ENCODE measurements around the gene USP21.

Gene USP21

GRCh38 chr1:161168906-161169305, 9.6 kb downstream of the USP21 start:
- Histone ChIP-seq H2AFZ (ENCODE audit: low read depth, low read length) (no peak overlapping the region), H3K4ac (ENCODE audit: low read depth in 1 of 2, low read length in 2 of 2) (no peak overlapping the region), H3K4me3 (ENCODE audit: insufficient read depth in 1 of 2, low read depth in 1 of 2, low read length in 2 of 2) (no peak overlapping the region), H3K18ac (ENCODE audit: low read depth in 1 of 2, low read length in 2 of 2) (no peak overlapping the region), H3K14ac (ENCODE audit: low read length in 2 of 2) (no peak overlapping the region), H4K91ac (ENCODE audit: low read length) (no peak overlapping the region), H3K27me3 (ENCODE audit: control insufficient read depth in 1 of 2, insufficient read depth in 1 of 2, low read length in 2 of 2) (no peaks in the 10 kb centered on the region), H3K27ac (ENCODE audit: low read length, poor library complexity, severe bottlenecking) (no peak overlapping the region), H3K79me1 (replicated peaks; ENCODE audit: low read length, poor library complexity, severe bottlenecking) (peaks cover 42% of the 10 kb centered on the region), H2BK12ac (ENCODE audit: low read length in 2 of 2) (no peak overlapping the region), H3K4me1 (ENCODE audit: control insufficient read depth, insufficient read depth, low read depth, low read length) (peaks cover 12% of the 10 kb centered on the region), H2BK120ac (ENCODE audit: low read depth, low read length) (no peak overlapping the region), H3K9me3 (ENCODE audit: control insufficient read depth, low read length) (no peaks in the 10 kb centered on the region), H2BK15ac (ENCODE audit: low read depth, poor library complexity, severe bottlenecking) (no peak overlapping the region), H4K8ac (ENCODE audit: low read length) (no peak overlapping the region), H3K23ac (ENCODE audit: low read length in 2 of 2) (no peak overlapping the region), H3K36me3 (ENCODE audit: control insufficient read depth in 1 of 2, insufficient read depth in 2 of 2, low read depth in 1 of 2, low read length in 2 of 2) (peaks cover 59 to 61% of the 10 kb centered on the region in 2 experiments), H2AK5ac (ENCODE audit: low read length, severe bottlenecking) (no peak overlapping the region), H3K4me2 (ENCODE audit: low read length, poor library complexity, severe bottlenecking) (no peak overlapping the region), H3K9ac (ENCODE audit: low read length) (no peak overlapping the region), H2BK5ac (ENCODE audit: low read depth, low read length, poor library complexity, severe bottlenecking) (no peak overlapping the region)
- DNase-seq = no peak
- 94% methylated on average over 9 of the region's 9 CpGs for WGBS

GRCh38 chr1:161171191-161171590, 11.9 kb downstream of the USP21 start:
- no peak overlapping the region for H4K91ac ChIP-seq (ENCODE audit: low read length)
- H3K9me3 ChIP-seq (ENCODE audit: control insufficient read depth, low read length) = no peaks in the 10 kb centered on the region
- no peak overlapping the region for H3K18ac ChIP-seq (ENCODE audit: low read depth in 1 of 2, low read length in 2 of 2)
- H3K23ac ChIP-seq (ENCODE audit: low read length in 2 of 2) = no peak overlapping the region
- no peak overlapping the region for H2AFZ ChIP-seq (ENCODE audit: low read depth, low read length)
- H3K9ac ChIP-seq (ENCODE audit: low read length) = no peak overlapping the region
- H2BK12ac ChIP-seq (ENCODE audit: low read length in 2 of 2) = no peak overlapping the region
- no peak overlapping the region for H3K27ac ChIP-seq (ENCODE audit: low read length, poor library complexity, severe bottlenecking)
- peaks cover 65 to 67% of the 10 kb centered on the region in 2 experiments for H3K36me3 ChIP-seq (ENCODE audit: control insufficient read depth in 1 of 2, insufficient read depth in 2 of 2, low read depth in 1 of 2, low read length in 2 of 2)
- WGBS = 86% methylated on average over 5 of the region's 5 CpGs
- H3K4me1 ChIP-seq (ENCODE audit: control insufficient read depth, insufficient read depth, low read depth, low read length) = peaks cover 17% of the 10 kb centered on the region
- DNase-seq = no peak
- H2BK15ac ChIP-seq (ENCODE audit: low read depth, poor library complexity, severe bottlenecking) = no peak overlapping the region
- H2BK5ac ChIP-seq (ENCODE audit: low read depth, low read length, poor library complexity, severe bottlenecking) = no peak overlapping the region
- no peak overlapping the region for H4K8ac ChIP-seq (ENCODE audit: low read length)
- no peak overlapping the region for H3K4me2 ChIP-seq (ENCODE audit: low read length, poor library complexity, severe bottlenecking)
- no peak overlapping the region for H3K4me3 ChIP-seq (ENCODE audit: insufficient read depth in 1 of 2, low read depth in 1 of 2, low read length in 2 of 2)
- H2BK120ac ChIP-seq (ENCODE audit: low read depth, low read length) = no peak overlapping the region
- no peak overlapping the region for H3K4ac ChIP-seq (ENCODE audit: low read depth in 1 of 2, low read length in 2 of 2)
- H3K14ac ChIP-seq (ENCODE audit: low read length in 2 of 2) = no peak overlapping the region
- H3K79me1 ChIP-seq (replicated peaks; ENCODE audit: low read length, poor library complexity, severe bottlenecking) = peaks cover 52% of the 10 kb centered on the region
- H3K27me3 ChIP-seq (ENCODE audit: control insufficient read depth in 1 of 2, insufficient read depth in 1 of 2, low read length in 2 of 2) = no peaks in the 10 kb centered on the region
- no peak overlapping the region for H2AK5ac ChIP-seq (ENCODE audit: low read length, severe bottlenecking)

DNA sequence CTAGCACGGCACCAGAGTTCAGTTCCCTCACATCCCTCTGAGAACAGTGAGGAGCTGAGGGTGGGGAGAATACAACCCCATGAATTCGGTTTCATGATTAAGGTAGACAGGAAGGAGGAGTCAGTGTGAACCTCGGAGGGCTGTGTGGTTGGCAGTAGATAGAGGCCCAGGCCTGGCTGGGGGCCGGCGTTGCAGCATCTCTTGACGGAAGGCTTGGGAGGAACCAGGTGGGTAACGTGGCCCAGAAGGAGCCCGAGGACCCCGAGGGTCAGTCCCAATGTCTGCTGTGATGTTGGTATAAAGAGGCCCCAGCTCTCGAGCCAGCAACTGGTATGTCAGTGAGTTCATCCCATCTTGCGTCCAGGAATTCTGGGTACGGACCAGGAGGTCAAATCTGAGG, 12.4 kb downstream of the USP21 start:
- H3K18ac ChIP-seq (ENCODE audit: low read depth in 1 of 2, low read length in 2 of 2) = no peak overlapping the region
- no peak overlapping the region for H2BK5ac ChIP-seq (ENCODE audit: low read depth, low read length, poor library complexity, severe bottlenecking)
- no peak overlapping the region for H2AK5ac ChIP-seq (ENCODE audit: low read length, severe bottlenecking)
- H3K27ac ChIP-seq (ENCODE audit: low read length, poor library complexity, severe bottlenecking) = no peak overlapping the region
- WGBS = 96% methylated on average over 12 of the region's 12 CpGs
- no peak overlapping the region for H2BK12ac ChIP-seq (ENCODE audit: low read length in 2 of 2)
- no peak overlapping the region for H2BK15ac ChIP-seq (ENCODE audit: low read depth, poor library complexity, severe bottlenecking)
- H3K4me3 ChIP-seq (ENCODE audit: insufficient read depth in 1 of 2, low read depth in 1 of 2, low read length in 2 of 2) = no peak overlapping the region
- H2AFZ ChIP-seq (ENCODE audit: low read depth, low read length) = no peak overlapping the region
- H2BK120ac ChIP-seq (ENCODE audit: low read depth, low read length) = no peak overlapping the region
- no peak overlapping the region for H4K91ac ChIP-seq (ENCODE audit: low read length)
- H3K36me3 ChIP-seq (ENCODE audit: control insufficient read depth in 1 of 2, insufficient read depth in 2 of 2, low read depth in 1 of 2, low read length in 2 of 2) = peaks cover 65 to 67% of the 10 kb centered on the region in 2 experiments
- no peak overlapping the region for H3K4ac ChIP-seq (ENCODE audit: low read depth in 1 of 2, low read length in 2 of 2)
- peaks cover 22% of the 10 kb centered on the region for H3K4me1 ChIP-seq (ENCODE audit: control insufficient read depth, insufficient read depth, low read depth, low read length)
- H3K14ac ChIP-seq (ENCODE audit: low read length in 2 of 2) = no peak overlapping the region
- no peak for DNase-seq
- no peaks in the 10 kb centered on the region for H3K9me3 ChIP-seq (ENCODE audit: control insufficient read depth, low read length)
- H4K8ac ChIP-seq (ENCODE audit: low read length) = no peak overlapping the region
- H3K27me3 ChIP-seq (ENCODE audit: control insufficient read depth in 1 of 2, insufficient read depth in 1 of 2, low read length in 2 of 2) = no peaks in the 10 kb centered on the region
- peaks cover 55% of the 10 kb centered on the region for H3K79me1 ChIP-seq (replicated peaks; ENCODE audit: low read length, poor library complexity, severe bottlenecking)
- no peak overlapping the region for H3K9ac ChIP-seq (ENCODE audit: low read length)
- H3K4me2 ChIP-seq (ENCODE audit: low read length, poor library complexity, severe bottlenecking) = no peak overlapping the region
- no peak overlapping the region for H3K23ac ChIP-seq (ENCODE audit: low read length in 2 of 2)

DNA sequence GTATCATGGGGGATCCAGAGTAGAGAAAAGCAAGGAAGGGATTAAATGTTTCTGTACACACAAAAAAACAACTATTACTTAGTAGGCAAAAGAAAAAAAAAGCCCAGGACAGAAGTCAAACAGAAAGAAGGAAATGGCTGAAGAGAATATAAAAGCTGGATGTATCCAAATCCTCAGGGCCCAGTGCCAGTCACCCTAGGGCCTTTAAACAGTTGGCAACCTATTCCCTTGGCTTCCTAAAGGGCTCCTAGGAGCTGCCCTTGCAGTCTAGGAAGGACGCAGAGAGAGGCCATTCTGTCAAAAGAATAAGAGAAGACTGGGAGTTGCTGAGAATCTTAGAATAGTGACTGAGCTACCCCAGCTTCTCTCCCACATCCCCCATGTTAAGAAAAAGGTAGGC, 13.0 kb downstream of the USP21 start:
- peaks cover 19% of the 10 kb centered on the region for H3K4me1 ChIP-seq (ENCODE audit: control insufficient read depth, insufficient read depth, low read depth, low read length)
- H3K27me3 ChIP-seq (ENCODE audit: control insufficient read depth in 1 of 2, insufficient read depth in 1 of 2, low read length in 2 of 2) = no peaks in the 10 kb centered on the region
- H3K4me2 ChIP-seq (ENCODE audit: low read length, poor library complexity, severe bottlenecking) = no peak overlapping the region
- H3K4ac ChIP-seq (ENCODE audit: low read depth in 1 of 2, low read length in 2 of 2) = no peak overlapping the region
- no peak overlapping the region for H2BK5ac ChIP-seq (ENCODE audit: low read depth, low read length, poor library complexity, severe bottlenecking)
- H2AFZ ChIP-seq (ENCODE audit: low read depth, low read length) = no peak overlapping the region
- H3K18ac ChIP-seq (ENCODE audit: low read depth in 1 of 2, low read length in 2 of 2) = no peak overlapping the region
- WGBS = 89% methylated on average over 1 of the region's 1 CpG
- H3K27ac ChIP-seq (ENCODE audit: low read length, poor library complexity, severe bottlenecking) = no peak overlapping the region
- H2BK12ac ChIP-seq (ENCODE audit: low read length in 2 of 2) = no peak overlapping the region
- peaks cover 51% of the 10 kb centered on the region for H3K79me1 ChIP-seq (replicated peaks; ENCODE audit: low read length, poor library complexity, severe bottlenecking)
- no peaks in the 10 kb centered on the region for H3K9me3 ChIP-seq (ENCODE audit: control insufficient read depth, low read length)
- no peak overlapping the region for H2BK15ac ChIP-seq (ENCODE audit: low read depth, poor library complexity, severe bottlenecking)
- no peak overlapping the region for H3K23ac ChIP-seq (ENCODE audit: low read length in 2 of 2)
- peak overlapping the region; percentile 57 for H3K9ac ChIP-seq (ENCODE audit: low read length)
- no peak overlapping the region for H3K14ac ChIP-seq (ENCODE audit: low read length in 2 of 2)
- no peak overlapping the region for H3K4me3 ChIP-seq (ENCODE audit: insufficient read depth in 1 of 2, low read depth in 1 of 2, low read length in 2 of 2)
- DNase-seq = no peak
- H3K36me3 ChIP-seq (ENCODE audit: control insufficient read depth in 1 of 2, insufficient read depth in 2 of 2, low read depth in 1 of 2, low read length in 2 of 2) = peaks cover 65 to 67% of the 10 kb centered on the region in 2 experiments
- H4K8ac ChIP-seq (ENCODE audit: low read length) = no peak overlapping the region
- H2AK5ac ChIP-seq (ENCODE audit: low read length, severe bottlenecking) = no peak overlapping the region
- H2BK120ac ChIP-seq (ENCODE audit: low read depth, low read length) = no peak overlapping the region
- no peak overlapping the region for H4K91ac ChIP-seq (ENCODE audit: low read length)

Data from mesenchymal stem cell (in vitro differentiated cells and primary cell).